ENCODE data around the gene TNIK.

TNIK gene

GRCh38 chr3:171358181-171358880, 101.9 kb downstream of the TNIK start:
- DNase-seq (ENCODE audit: low spot score), result no peak

- no peak for DNase-seq (ENCODE audit: low spot score)
Measured at GRCh38 chr3:171357721-171358120, 102.5 kb downstream of the TNIK start.

- DNase-seq (ENCODE audit: low spot score), result no peak
Measured at GRCh38 chr3:171356251-171356650, 104.0 kb downstream of the TNIK start.

GRCh38 chr3:171354706-171355582, 105.3 kb downstream of the TNIK start:
- no peak for DNase-seq (ENCODE audit: low spot score)

GRCh38 chr3:171354049-171354705, 106.0 kb downstream of the TNIK start:
- DNase-seq (ENCODE audit: low spot score), result no peak

- no peak for DNase-seq (ENCODE audit: low spot score)
Measured at GRCh38 chr3:171353423-171353822, 106.8 kb downstream of the TNIK start.

- DNase-seq (ENCODE audit: low spot score), result no peak
Measured at GRCh38 chr3:171352387-171352935, 107.7 kb downstream of the TNIK start.

GRCh38 chr3:171351676-171352075, 108.5 kb downstream of the TNIK start:
- DNase-seq (ENCODE audit: low spot score), result no peak

GRCh38 chr3:171350364-171350763, 109.8 kb downstream of the TNIK start:
- no peak for DNase-seq (ENCODE audit: low spot score)

- no peak for DNase-seq (ENCODE audit: low spot score)
Measured at GRCh38 chr3:171349392-171349791, 110.8 kb downstream of the TNIK start.

- DNase-seq (ENCODE audit: low spot score), result no peak
Measured at GRCh38 chr3:171348121-171348520, 112.1 kb downstream of the TNIK start.

- DNase-seq (ENCODE audit: low spot score), result no peak
Measured at GRCh38 chr3:171347301-171348039, 112.7 kb downstream of the TNIK start.

- DNase-seq (ENCODE audit: low spot score), result no peak
Measured at GRCh38 chr3:171346582-171347300, 113.5 kb downstream of the TNIK start.

- DNase-seq (ENCODE audit: low spot score), result no peak
Measured at GRCh38 chr3:171346019-171346418, 114.2 kb downstream of the TNIK start.

GRCh38 chr3:171345107-171345843, 114.9 kb downstream of the TNIK start:
- DNase-seq (ENCODE audit: low spot score), result no peak

- no peak for DNase-seq (ENCODE audit: low spot score)
Measured at GRCh38 chr3:171343693-171344092, 116.5 kb downstream of the TNIK start.

GRCh38 chr3:171342783-171343420, 117.3 kb downstream of the TNIK start:
- DNase-seq (ENCODE audit: low spot score), result no peak

- no peak for DNase-seq (ENCODE audit: low spot score)
Measured at GRCh38 chr3:171342200-171342599, 118.0 kb downstream of the TNIK start.

GRCh38 chr3:171340434-171340833, 119.8 kb downstream of the TNIK start:
- no peak for DNase-seq (ENCODE audit: low spot score)

- no peak for DNase-seq (ENCODE audit: low spot score)
Measured at GRCh38 chr3:171339598-171339997, 120.6 kb downstream of the TNIK start.
